ENCODE results near the gene TNFRSF13B.

DNA sequence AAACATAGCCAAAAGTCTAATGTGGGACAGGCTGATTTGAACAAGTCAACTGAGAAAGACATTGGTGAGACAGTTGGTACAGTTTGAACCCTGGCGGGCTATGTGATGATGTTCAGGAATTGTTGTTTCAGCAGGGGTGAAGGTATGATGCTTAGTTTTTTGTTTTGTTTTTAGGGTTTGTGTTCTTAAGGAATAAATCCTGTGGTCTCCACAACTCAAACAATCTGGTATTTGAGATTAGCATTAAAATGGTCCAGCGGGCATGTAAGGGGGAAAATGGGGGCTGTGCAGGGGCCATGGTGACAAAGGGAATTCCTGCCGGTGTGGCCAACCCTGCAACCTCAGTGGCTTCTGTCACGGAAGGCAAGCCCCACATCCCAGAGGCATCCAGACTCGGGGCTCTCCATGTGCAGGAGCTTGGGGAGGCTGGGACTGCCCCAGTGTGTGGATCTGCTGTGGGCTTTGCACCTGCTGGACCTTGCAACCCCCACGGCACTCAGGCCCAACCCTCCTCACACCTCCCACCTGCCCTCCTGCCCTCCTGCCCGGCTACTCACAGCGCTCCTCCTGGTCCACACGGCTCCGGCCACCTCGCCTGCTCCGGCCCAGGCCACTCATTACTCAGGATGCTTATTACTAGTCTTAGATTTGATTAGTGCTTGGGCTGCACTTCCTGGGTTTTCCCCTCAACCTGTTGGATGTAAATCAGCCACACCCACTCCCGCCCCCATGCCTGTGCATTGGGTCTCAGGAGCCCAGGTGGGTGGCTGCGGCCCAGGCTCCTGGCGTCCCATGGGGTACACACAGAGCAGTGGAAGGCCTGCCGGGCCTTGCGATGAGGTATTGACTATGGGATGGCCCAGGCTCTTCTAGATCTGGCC lies at the start of gene TNFRSF13B:
- TF ChIP-seq, protein P1, sequence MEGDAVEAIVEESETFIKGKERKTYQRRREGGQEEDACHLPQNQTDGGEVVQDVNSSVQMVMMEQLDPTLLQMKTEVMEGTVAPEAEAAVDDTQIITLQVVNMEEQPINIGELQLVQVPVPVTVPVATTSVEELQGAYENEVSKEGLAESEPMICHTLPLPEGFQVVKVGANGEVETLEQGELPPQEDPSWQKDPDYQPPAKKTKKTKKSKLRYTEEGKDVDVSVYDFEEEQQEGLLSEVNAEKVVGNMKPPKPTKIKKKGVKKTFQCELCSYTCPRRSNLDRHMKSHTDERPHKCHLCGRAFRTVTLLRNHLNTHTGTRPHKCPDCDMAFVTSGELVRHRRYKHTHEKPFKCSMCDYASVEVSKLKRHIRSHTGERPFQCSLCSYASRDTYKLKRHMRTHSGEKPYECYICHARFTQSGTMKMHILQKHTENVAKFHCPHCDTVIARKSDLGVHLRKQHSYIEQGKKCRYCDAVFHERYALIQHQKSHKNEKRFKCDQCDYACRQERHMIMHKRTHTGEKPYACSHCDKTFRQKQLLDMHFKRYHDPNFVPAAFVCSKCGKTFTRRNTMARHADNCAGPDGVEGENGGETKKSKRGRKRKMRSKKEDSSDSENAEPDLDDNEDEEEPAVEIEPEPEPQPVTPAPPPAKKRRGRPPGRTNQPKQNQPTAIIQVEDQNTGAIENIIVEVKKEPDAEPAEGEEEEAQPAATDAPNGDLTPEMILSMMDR (IDR thresholded peaks at IDR 0.05; ENCODE audit: low read length): no peak
- TF ChIP-seq EZH2 (IDR thresholded peaks at IDR 0.05; ENCODE audit: borderline replicate concordance, low read length): no peak
